WTC11 (cell line): ENCODE data around the gene ATP6V1F. TPM values are rescaled to one million over a fixed set of nuclear protein-coding genes. Genes with fewer than 3 reads are reported as not detected.

Source experiments
- ATAC-seq: fragments of 200-7000 bp; cut with Tn5 transposase; 2 replicates; pipeline ENCODE4 v1.10.0; 2021; ENCODE audit warnings: mild to moderate bottlenecking, moderate library complexity
- CTCF ChIA-PET: fragments of 300-600 bp; sonication (Branson Sonifier 250); formaldehyde crosslinking; loops from one replicate; lab custom pipeline; 2021; ENCODE audit warnings: antibody characterized with exemption; lab: Charles Lee
- POLR2A ChIA-PET: fragments of 350-600 bp; sonication (Branson Sonifier 250); formaldehyde crosslinking; loops from one replicate; lab custom pipeline; 2021; ENCODE audit warnings: antibody characterized with exemption; lab: Charles Lee
- DNase-seq: peaks from one replicate; pipeline ENCODE4 v3.0.0; 2021; ENCODE audit warnings: low spot score
- H3K27ac Mint-ChIP-seq: 2 replicates; pipeline ENCODE4 v1.8.0; 2021; ENCODE audit warnings: mixed read lengths
- H3K27me3 Mint-ChIP-seq: 2 replicates; pipeline ENCODE4 v1.8.0; 2021; ENCODE audit warnings: low read depth, mild to moderate bottlenecking, moderate library complexity, mixed read lengths
- H3K36me3 Mint-ChIP-seq: 2 replicates; pipeline ENCODE4 v1.8.0; 2021; ENCODE audit warnings: mixed read lengths
- H3K4me1 Mint-ChIP-seq: 2 replicates; pipeline ENCODE4 v1.8.0; 2022; ENCODE audit warnings: mixed read lengths
- H3K4me3 Mint-ChIP-seq: 2 replicates; pipeline ENCODE4 v1.8.0; 2021; ENCODE audit warnings: mild to moderate bottlenecking, moderate library complexity, mixed read lengths
- H3K9me3 Mint-ChIP-seq: 2 replicates; pipeline ENCODE4 v1.8.0; 2021; ENCODE audit warnings: mixed read lengths
- CBFB ChIP-seq: sonication (generic); formaldehyde crosslinking; IDR thresholded peaks from 2 replicates; pipeline ENCODE4 v1.8.1; 2022; ENCODE audit warnings: mild to moderate bottlenecking, low read depth, missing genetic modification reagents
- CDX4 ChIP-seq: fragments of 250-450 bp; sonication (Bioruptor Pico); IDR thresholded peaks from 2 replicates; pipeline ENCODE4 v1.9.0; 2021; ENCODE audit warnings: moderate library complexity, mild to moderate bottlenecking, inconsistent platforms, borderline replicate concordance
- E2F5 ChIP-seq: sonication (generic); formaldehyde crosslinking; IDR thresholded peaks from 2 replicates; pipeline ENCODE4 v1.8.1; 2022; ENCODE audit warnings: mild to moderate bottlenecking, moderate library complexity, missing genetic modification reagents
- EMX1 ChIP-seq: fragments of 250-450 bp; sonication (Bioruptor Pico); IDR thresholded peaks from 2 replicates; pipeline ENCODE4 v1.8.0; 2021; ENCODE audit warnings: mild to moderate bottlenecking
- FOXJ3 ChIP-seq: sonication (generic); formaldehyde crosslinking; IDR thresholded peaks from 2 replicates; pipeline ENCODE4 v1.9.0; 2021; ENCODE audit warnings: missing genetic modification reagents, mild to moderate bottlenecking, borderline replicate concordance
- FOXK1 ChIP-seq: sonication (generic); formaldehyde crosslinking; IDR thresholded peaks from 2 replicates; pipeline ENCODE4 v1.8.0; 2022; ENCODE audit warnings: mild to moderate bottlenecking, moderate library complexity, missing genetic modification reagents
- FOXP1 ChIP-seq: sonication (generic); formaldehyde crosslinking; IDR thresholded peaks from 2 replicates; pipeline ENCODE4 v1.8.0; 2022; ENCODE audit warnings: missing genetic modification reagents, mild to moderate bottlenecking, moderate library complexity, borderline replicate concordance
- IRF2 ChIP-seq: sonication (generic); formaldehyde crosslinking; IDR thresholded peaks from 2 replicates; pipeline ENCODE4 v1.8.0; 2022; ENCODE audit warnings: low read depth, missing genetic modification reagents, borderline replicate concordance
- NR1H2 ChIP-seq: sonication (generic); formaldehyde crosslinking; IDR thresholded peaks from 2 replicates; pipeline ENCODE4 v1.9.0; 2021; ENCODE audit warnings: mild to moderate bottlenecking, moderate library complexity, missing genetic modification reagents
- SMAD3 ChIP-seq: sonication (generic); formaldehyde crosslinking; IDR thresholded peaks from 2 replicates; pipeline ENCODE4 v1.8.0; 2022; ENCODE audit warnings: missing genetic modification reagents, mild to moderate bottlenecking, borderline replicate concordance
- SOX15 ChIP-seq: fragments of 250-450 bp; sonication (Bioruptor Pico); IDR thresholded peaks from 2 replicates; pipeline ENCODE4 v1.9.0; 2021; ENCODE audit warnings: mild to moderate bottlenecking
- TEAD4 ChIP-seq: sonication (generic); formaldehyde crosslinking; IDR thresholded peaks from 2 replicates; pipeline ENCODE4 v1.8.0; 2022; ENCODE audit warnings: mild to moderate bottlenecking, missing genetic modification reagents
- ZBTB43 ChIP-seq: sonication (generic); formaldehyde crosslinking; IDR thresholded peaks from 2 replicates; pipeline ENCODE4 v1.8.1; 2023; ENCODE audit warnings: mild to moderate bottlenecking, missing genetic modification reagents
- ZNF121 ChIP-seq: sonication (generic); formaldehyde crosslinking; IDR thresholded peaks from 2 replicates; pipeline ENCODE4 v1.8.0; 2023; ENCODE audit warnings: missing genetic modification reagents
- ZNF281 ChIP-seq: sonication (generic); formaldehyde crosslinking; IDR thresholded peaks from 2 replicates; pipeline ENCODE4 v1.8.0; 2023; ENCODE audit warnings: mild to moderate bottlenecking, missing genetic modification reagents
- ZNF416 ChIP-seq: fragments of 250-450 bp; sonication (Bioruptor Pico); IDR thresholded peaks from 2 replicates; pipeline ENCODE4 v1.9.0; 2021; ENCODE audit warnings: mild to moderate bottlenecking, inconsistent platforms
- ZNF671 ChIP-seq: fragments of 250-450 bp; sonication (Bioruptor Pico); IDR thresholded peaks from 2 replicates; pipeline ENCODE4 v1.8.0; 2021; ENCODE audit warnings: mild to moderate bottlenecking
- total RNA-seq: library from RNA; stranded (reverse); gene quantifications from 3 replicates; pipeline ENCODE4 v1.2.3, GENCODE V29; 2021
- TF ChIP-seq, protein P1 (sequence below): fragments of 250-450 bp; sonication (Bioruptor Pico); IDR thresholded peaks from 2 replicates; pipeline ENCODE4 v1.8.0; 2021; ENCODE audit warnings: mild to moderate bottlenecking
- TF ChIP-seq, protein P2 (sequence below): sonication (generic); formaldehyde crosslinking; IDR thresholded peaks from 2 replicates; pipeline ENCODE4 v1.8.1; 2023; ENCODE audit warnings: mild to moderate bottlenecking, missing genetic modification reagents, moderate library complexity
- TF ChIP-seq, protein P3 (sequence below): sonication (generic); formaldehyde crosslinking; IDR thresholded peaks from 2 replicates; pipeline ENCODE4 v1.8.1; 2022; ENCODE audit warnings: low read depth, missing genetic modification reagents, borderline replicate concordance
- TF ChIP-seq, protein P4 (sequence below): sonication (generic); formaldehyde crosslinking; IDR thresholded peaks from 2 replicates; pipeline ENCODE4 v1.8.0; 2023; ENCODE audit warnings: missing genetic modification reagents

ATP6V1F gene
- total RNA-seq, 1 experiment from 2014 or later, result 117 TPM

- TF ChIP-seq ZNF281 (CRISPR knock-in tag), result no peak
- TF ChIP-seq EMX1 (CRISPR knock-in tag), result no peak
- no peak for TF ChIP-seq FOXP1 (CRISPR knock-in tag)
- TF ChIP-seq CDX4 (CRISPR knock-in tag), result no peak
- TF ChIP-seq CBFB, result no peak
- TF ChIP-seq, protein P1, sequence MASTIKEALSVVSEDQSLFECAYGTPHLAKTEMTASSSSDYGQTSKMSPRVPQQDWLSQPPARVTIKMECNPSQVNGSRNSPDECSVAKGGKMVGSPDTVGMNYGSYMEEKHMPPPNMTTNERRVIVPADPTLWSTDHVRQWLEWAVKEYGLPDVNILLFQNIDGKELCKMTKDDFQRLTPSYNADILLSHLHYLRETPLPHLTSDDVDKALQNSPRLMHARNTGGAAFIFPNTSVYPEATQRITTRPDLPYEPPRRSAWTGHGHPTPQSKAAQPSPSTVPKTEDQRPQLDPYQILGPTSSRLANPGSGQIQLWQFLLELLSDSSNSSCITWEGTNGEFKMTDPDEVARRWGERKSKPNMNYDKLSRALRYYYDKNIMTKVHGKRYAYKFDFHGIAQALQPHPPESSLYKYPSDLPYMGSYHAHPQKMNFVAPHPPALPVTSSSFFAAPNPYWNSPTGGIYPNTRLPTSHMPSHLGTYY (CRISPR knock-in tag), result no peak
Measured at GRCh38 chr7:128844777-128845311, 17.8 kb upstream of the ATP6V1F start (continued).

GRCh38 chr7:128845475-128845874, 17.2 kb upstream of the ATP6V1F start:
- POLR2A ChIA-PET, result no interaction called here

More at GRCh38 chr7:128845475-128845874, 17.2 kb upstream of the ATP6V1F start:
- Mint-ChIP-seq H3K27me3 (no peaks in the 10 kb centered on the region; the same call in 1 of the 2 replicates), H3K4me1 (peaks cover 8% of the 10 kb centered on the region), H3K27ac (no peak overlapping the region), H3K4me3 (no peak overlapping the region), H3K36me3 (no peaks in the 10 kb centered on the region), H3K9me3 (no peaks in the 10 kb centered on the region)
- TF ChIP-seq NR1H2 (CRISPR knock-in tag) (no peak), SMAD3 (CRISPR knock-in tag) (no peak), IRF2 (CRISPR knock-in tag) (no peak), E2F5 (CRISPR knock-in tag) (no peak), ZNF671 (CRISPR knock-in tag) (no peak), ZNF281 (CRISPR knock-in tag) (no peak), ZNF121 (CRISPR knock-in tag) (no peak), FOXJ3 (no peak), ZBTB43 (CRISPR knock-in tag) (no peak), CBFB (no peak), FOXK1 (CRISPR knock-in tag) (no peak), SOX15 (no peak), TEAD4 (CRISPR knock-in tag) (no peak), ZNF416 (CRISPR knock-in tag) (no peak)
- TF ChIP-seq, protein P2, sequence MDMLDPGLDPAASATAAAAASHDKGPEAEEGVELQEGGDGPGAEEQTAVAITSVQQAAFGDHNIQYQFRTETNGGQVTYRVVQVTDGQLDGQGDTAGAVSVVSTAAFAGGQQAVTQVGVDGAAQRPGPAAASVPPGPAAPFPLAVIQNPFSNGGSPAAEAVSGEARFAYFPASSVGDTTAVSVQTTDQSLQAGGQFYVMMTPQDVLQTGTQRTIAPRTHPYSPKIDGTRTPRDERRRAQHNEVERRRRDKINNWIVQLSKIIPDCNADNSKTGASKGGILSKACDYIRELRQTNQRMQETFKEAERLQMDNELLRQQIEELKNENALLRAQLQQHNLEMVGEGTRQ, result no peak
- TF ChIP-seq, protein P3, sequence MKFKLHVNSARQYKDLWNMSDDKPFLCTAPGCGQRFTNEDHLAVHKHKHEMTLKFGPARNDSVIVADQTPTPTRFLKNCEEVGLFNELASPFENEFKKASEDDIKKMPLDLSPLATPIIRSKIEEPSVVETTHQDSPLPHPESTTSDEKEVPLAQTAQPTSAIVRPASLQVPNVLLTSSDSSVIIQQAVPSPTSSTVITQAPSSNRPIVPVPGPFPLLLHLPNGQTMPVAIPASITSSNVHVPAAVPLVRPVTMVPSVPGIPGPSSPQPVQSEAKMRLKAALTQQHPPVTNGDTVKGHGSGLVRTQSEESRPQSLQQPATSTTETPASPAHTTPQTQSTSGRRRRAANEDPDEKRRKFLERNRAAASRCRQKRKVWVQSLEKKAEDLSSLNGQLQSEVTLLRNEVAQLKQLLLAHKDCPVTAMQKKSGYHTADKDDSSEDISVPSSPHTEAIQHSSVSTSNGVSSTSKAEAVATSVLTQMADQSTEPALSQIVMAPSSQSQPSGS (CRISPR knock-in tag), result no peak
- TF ChIP-seq, protein P4, sequence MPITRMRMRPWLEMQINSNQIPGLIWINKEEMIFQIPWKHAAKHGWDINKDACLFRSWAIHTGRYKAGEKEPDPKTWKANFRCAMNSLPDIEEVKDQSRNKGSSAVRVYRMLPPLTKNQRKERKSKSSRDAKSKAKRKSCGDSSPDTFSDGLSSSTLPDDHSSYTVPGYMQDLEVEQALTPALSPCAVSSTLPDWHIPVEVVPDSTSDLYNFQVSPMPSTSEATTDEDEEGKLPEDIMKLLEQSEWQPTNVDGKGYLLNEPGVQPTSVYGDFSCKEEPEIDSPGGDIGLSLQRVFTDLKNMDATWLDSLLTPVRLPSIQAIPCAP (CRISPR knock-in tag), result no peak
- DNase-seq (no peak), ATAC-seq (no peak)
- CTCF ChIA-PET, result no interaction called here
